Subcutaneous adipose tissue (tissue), 4 donors: ENCODE results near the gene PSAT1. TPM values are rescaled to one million over a fixed set of nuclear protein-coding genes. Genes with fewer than 3 reads are reported as not detected.

Experiments
- CTCF ChIP-seq: fragments of 450-650 bp; IDR thresholded peaks from one replicate; pipeline ENCODE4 v1.5.1; 2016; ENCODE audit warnings: low read depth, mild to moderate bottlenecking, control low read depth, antibody characterized with exemption, moderate library complexity
- total RNA-seq, 4 donors: library from RNA; depleted of rRNA; stranded (reverse); fragments of >200 nt; gene quantifications; one replicate each; pipeline ENCODE4 v1.1.0, GENCODE V29; 2016

PSAT1 gene
- total RNA-seq, 4 donors from 2014 or later = 0.66 to 33.8 (median 5.8) TPM

GRCh38 chr9:78332381-78332780 is 35.5 kb downstream of the PSAT1 start:
- TF ChIP-seq CTCF = no peak

GRCh38 chr9:78348848-78349247 is 51.9 kb downstream of the PSAT1 start:
- no peak for TF ChIP-seq CTCF

- no peak for TF ChIP-seq CTCF
Measured at GRCh38 chr9:78351816-78352215, 54.9 kb downstream of the PSAT1 start.

- TF ChIP-seq CTCF = no peak
Measured at GRCh38 chr9:78354324-78354973, 57.5 kb downstream of the PSAT1 start.

- no peak for TF ChIP-seq CTCF
Measured at GRCh38 chr9:78354989-78355388, 58.1 kb downstream of the PSAT1 start.

- no peak for TF ChIP-seq CTCF
Measured at GRCh38 chr9:78356634-78357033, 59.7 kb downstream of the PSAT1 start.

GRCh38 chr9:78357165-78357873 is 60.4 kb downstream of the PSAT1 start:
- TF ChIP-seq CTCF = no peak
